Measurements from ENCODE around the gene PPP1CB.

PPP1CB gene

GRCh38 chr2:28754321-28754720 lies 2.7 kb downstream of the PPP1CB start:
- in situ Hi-C loops (cut with HindIII; ENCODE audit: low sequenced_read_pairs), result loop anchor here (10.0 kb wide), 1 partner anchor 170 kb away; no protein-coding TSS in a partner anchor
- H3K4me3 ChIP-seq (ENCODE audit: low read depth, low read length), result peak overlapping the region; percentile 82
- TF ChIP-seq, protein P1, sequence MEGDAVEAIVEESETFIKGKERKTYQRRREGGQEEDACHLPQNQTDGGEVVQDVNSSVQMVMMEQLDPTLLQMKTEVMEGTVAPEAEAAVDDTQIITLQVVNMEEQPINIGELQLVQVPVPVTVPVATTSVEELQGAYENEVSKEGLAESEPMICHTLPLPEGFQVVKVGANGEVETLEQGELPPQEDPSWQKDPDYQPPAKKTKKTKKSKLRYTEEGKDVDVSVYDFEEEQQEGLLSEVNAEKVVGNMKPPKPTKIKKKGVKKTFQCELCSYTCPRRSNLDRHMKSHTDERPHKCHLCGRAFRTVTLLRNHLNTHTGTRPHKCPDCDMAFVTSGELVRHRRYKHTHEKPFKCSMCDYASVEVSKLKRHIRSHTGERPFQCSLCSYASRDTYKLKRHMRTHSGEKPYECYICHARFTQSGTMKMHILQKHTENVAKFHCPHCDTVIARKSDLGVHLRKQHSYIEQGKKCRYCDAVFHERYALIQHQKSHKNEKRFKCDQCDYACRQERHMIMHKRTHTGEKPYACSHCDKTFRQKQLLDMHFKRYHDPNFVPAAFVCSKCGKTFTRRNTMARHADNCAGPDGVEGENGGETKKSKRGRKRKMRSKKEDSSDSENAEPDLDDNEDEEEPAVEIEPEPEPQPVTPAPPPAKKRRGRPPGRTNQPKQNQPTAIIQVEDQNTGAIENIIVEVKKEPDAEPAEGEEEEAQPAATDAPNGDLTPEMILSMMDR (IDR thresholded peaks at IDR 0.05; ENCODE audit: low read depth, low read length, missing control alignments), result no peak
- no peak for DNase-seq (ENCODE audit: low read depth)

DNA sequence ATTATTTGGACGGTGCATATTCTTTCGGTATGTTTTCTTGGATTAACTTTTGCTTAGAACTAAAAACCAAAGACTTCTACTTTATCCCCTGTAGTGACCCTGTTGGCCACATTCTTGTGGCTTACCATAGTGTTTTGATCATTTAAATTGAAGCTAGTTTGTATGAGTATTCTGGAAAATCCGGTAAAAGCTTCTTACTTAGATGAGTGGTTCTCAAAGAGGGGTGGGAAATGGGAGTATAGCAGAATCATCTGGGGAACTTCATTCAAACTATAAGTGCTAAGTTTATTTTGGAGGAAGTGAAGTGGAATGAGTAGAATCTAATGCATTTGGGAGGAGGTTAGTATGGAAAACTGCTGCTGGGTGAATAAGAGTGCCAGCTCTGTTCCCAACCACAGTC lies 3.8 kb downstream of the PPP1CB start:
- TF ChIP-seq, protein P1 (IDR thresholded peaks at IDR 0.05; ENCODE audit: low read depth, low read length, missing control alignments), result no peak
- H3K4me3 ChIP-seq (ENCODE audit: low read depth, low read length), result peak overlapping the region; percentile 82
- peak; percentile 80 for DNase-seq (ENCODE audit: low read depth)
- in situ Hi-C loops (cut with HindIII; ENCODE audit: low sequenced_read_pairs), result loop anchor here (10.0 kb wide), 1 partner anchor 171 kb away; no protein-coding TSS in a partner anchor

DNA sequence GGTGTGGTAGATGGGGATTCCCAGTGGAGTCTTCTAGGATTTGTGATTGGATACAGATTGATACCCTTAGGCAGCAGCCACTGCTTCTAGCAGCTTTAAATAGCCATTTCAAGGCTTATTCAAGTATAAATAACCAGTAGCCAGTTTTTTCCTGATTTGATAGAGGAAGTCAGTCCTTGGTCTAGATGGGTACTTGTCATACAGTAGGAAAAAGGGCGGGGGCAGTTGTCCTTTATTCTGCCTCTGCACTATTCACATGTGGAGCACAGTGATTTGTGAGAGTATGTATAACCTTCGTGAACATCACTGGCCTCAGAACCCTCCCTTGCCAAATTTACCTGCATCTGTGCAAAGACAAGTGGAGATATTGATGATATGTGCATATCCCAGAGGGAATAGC lies 6.8 kb downstream of the PPP1CB start:
- no peak for DNase-seq (ENCODE audit: low read depth)
- no peak overlapping the region for H3K4me3 ChIP-seq (ENCODE audit: low read depth, low read length)
- TF ChIP-seq, protein P1 (IDR thresholded peaks at IDR 0.05; ENCODE audit: low read depth, low read length, missing control alignments), result no peak
- in situ Hi-C loops (cut with HindIII; ENCODE audit: low sequenced_read_pairs), result loop anchor here (10.0 kb wide), 1 partner anchor 174 kb away; no protein-coding TSS in a partner anchor

- H3K4me3 ChIP-seq (ENCODE audit: low read depth, low read length), result no peak overlapping the region
- TF ChIP-seq, protein P1 (IDR thresholded peaks at IDR 0.05; ENCODE audit: low read depth, low read length, missing control alignments), result no peak
- DNase-seq (ENCODE audit: low read depth), result no peak
- in situ Hi-C loops (cut with HindIII; ENCODE audit: low sequenced_read_pairs), result no loop called here
Observed at GRCh38 chr2:28761420-28761819, 9.8 kb downstream of the PPP1CB start.

- DNase-seq (ENCODE audit: low read depth), result no peak
- TF ChIP-seq, protein P1 (IDR thresholded peaks at IDR 0.05; ENCODE audit: low read depth, low read length, missing control alignments), result no peak
- H3K4me3 ChIP-seq (ENCODE audit: low read depth, low read length), result no peak overlapping the region
- in situ Hi-C loops (cut with HindIII; ENCODE audit: low sequenced_read_pairs), result no loop called here
Observed at GRCh38 chr2:28764909-28765711, 13.5 kb downstream of the PPP1CB start.

DNA sequence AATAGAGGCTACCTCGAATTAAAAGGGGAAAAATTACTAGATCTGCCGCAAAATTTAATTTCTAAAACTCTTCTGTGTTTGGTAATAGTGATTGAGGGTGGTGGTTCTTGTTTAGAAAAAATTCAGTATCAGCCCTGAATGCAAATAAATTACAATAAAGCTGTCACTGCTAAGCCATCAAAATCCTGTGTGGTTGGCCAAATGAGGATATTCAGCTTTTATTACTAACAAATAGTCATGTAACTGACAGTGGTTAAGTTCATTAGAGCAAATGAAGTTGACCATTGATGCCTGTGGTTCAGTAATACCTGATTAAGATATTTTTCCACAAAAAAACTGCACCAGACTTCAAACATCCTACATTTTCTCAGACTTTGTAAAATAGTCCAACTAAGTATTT lies 14.4 kb downstream of the PPP1CB start:
- no peak for DNase-seq (ENCODE audit: low read depth)
- TF ChIP-seq, protein P1 (IDR thresholded peaks at IDR 0.05; ENCODE audit: low read depth, low read length, missing control alignments), result no peak
- in situ Hi-C loops (cut with HindIII; ENCODE audit: low sequenced_read_pairs), result no loop called here
- H3K4me3 ChIP-seq (ENCODE audit: low read depth, low read length), result no peak overlapping the region
